Osteoblast (primary cell): ENCODE measurements around the gene MROH2B. TPM values are rescaled to one million over a fixed set of nuclear protein-coding genes. Genes with fewer than 3 reads are reported as not detected.

ENCODE experiments used
- DNase-seq: peaks from one replicate; pipeline ENCODE4 v3.0.0; 2011; ENCODE audit warnings: low spot score, mixed read lengths; ENCODE audit not compliant: insufficient read length; ENCODE audit errors: missing footprints
- H2AFZ ChIP-seq: 2 replicates; pipeline ENCODE4 v1.6.0; 2011; ENCODE audit warnings: mild to moderate bottlenecking, low read length
- H3K27ac ChIP-seq: 2 replicates; pipeline ENCODE4 v1.5.1; 2011; ENCODE audit warnings: mild to moderate bottlenecking, low read depth, low read length, moderate library complexity
- H3K27me3 ChIP-seq: 2 replicates; pipeline ENCODE4 v1.6.0; 2012; ENCODE audit warnings: mild to moderate bottlenecking, control low read depth, inconsistent platforms, low read length, moderate library complexity; ENCODE audit not compliant: insufficient read depth
- H3K36me3 ChIP-seq: 2 replicates; pipeline ENCODE4 v1.5.1; 2011; ENCODE audit warnings: mild to moderate bottlenecking, low read length, control low read depth, moderate library complexity; ENCODE audit not compliant: insufficient read depth
- H3K4me1 ChIP-seq: 2 replicates; pipeline ENCODE4 v1.5.1; 2011; ENCODE audit warnings: mild to moderate bottlenecking, low read length, control low read depth, moderate library complexity; ENCODE audit not compliant: insufficient read depth
- H3K4me2 ChIP-seq: 2 replicates; pipeline ENCODE4 v1.6.0; 2011; ENCODE audit warnings: mild to moderate bottlenecking, low read length; ENCODE audit not compliant: insufficient read depth
- H3K4me3 ChIP-seq: fragments of 200-600 bp; sonication (generic); 3 replicates; pipeline ENCODE4 v1.5.1; 2012; ENCODE audit warnings: mild to moderate bottlenecking, low read length, inconsistent platforms; ENCODE audit not compliant: insufficient read depth
- H3K79me2 ChIP-seq: 2 replicates; pipeline ENCODE4 v1.6.0; 2012; ENCODE audit warnings: mild to moderate bottlenecking, low read length, control low read depth, inconsistent platforms; ENCODE audit not compliant: insufficient read depth
- H3K9me3 ChIP-seq: 2 replicates; pipeline ENCODE4 v1.5.1; 2011; ENCODE audit warnings: low read depth, low read length, control low read depth
- H4K20me1 ChIP-seq: 2 replicates; pipeline ENCODE4 v1.6.0; 2012; ENCODE audit warnings: mild to moderate bottlenecking, low read length, control low read depth; ENCODE audit not compliant: insufficient read depth
- small RNA-seq: library from RNA; depleted of rRNA; stranded (forward); fragments of <200 nt; gene quantifications from one replicate; pipeline ENCODE3, GENCODE V24; 2012
- total RNA-seq: library from RNA; depleted of rRNA; stranded (reverse); fragments of >200 nt; gene quantifications from 2 replicates; pipeline ENCODE4 v1.2.3, GENCODE V29; 2012
- TF ChIP-seq, protein P1 (sequence below): IDR thresholded peaks from 2 replicates; pipeline ENCODE4 v1.5.1; 2011; ENCODE audit warnings: mild to moderate bottlenecking, low read depth, low read length, moderate library complexity; ENCODE audit errors: extremely low read depth

MROH2B gene
- total RNA-seq, 1 donor = not detected

GRCh38 chr5:40960037-40960436 lies 111.1 kb downstream of the MROH2B start:
- no peaks in the 10 kb centered on the region for H3K27me3 ChIP-seq
- H2AFZ ChIP-seq = no peak overlapping the region
- H3K4me3 ChIP-seq = no peak overlapping the region
- no peak for DNase-seq
- TF ChIP-seq, protein P1, sequence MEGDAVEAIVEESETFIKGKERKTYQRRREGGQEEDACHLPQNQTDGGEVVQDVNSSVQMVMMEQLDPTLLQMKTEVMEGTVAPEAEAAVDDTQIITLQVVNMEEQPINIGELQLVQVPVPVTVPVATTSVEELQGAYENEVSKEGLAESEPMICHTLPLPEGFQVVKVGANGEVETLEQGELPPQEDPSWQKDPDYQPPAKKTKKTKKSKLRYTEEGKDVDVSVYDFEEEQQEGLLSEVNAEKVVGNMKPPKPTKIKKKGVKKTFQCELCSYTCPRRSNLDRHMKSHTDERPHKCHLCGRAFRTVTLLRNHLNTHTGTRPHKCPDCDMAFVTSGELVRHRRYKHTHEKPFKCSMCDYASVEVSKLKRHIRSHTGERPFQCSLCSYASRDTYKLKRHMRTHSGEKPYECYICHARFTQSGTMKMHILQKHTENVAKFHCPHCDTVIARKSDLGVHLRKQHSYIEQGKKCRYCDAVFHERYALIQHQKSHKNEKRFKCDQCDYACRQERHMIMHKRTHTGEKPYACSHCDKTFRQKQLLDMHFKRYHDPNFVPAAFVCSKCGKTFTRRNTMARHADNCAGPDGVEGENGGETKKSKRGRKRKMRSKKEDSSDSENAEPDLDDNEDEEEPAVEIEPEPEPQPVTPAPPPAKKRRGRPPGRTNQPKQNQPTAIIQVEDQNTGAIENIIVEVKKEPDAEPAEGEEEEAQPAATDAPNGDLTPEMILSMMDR = no peak
- peaks cover 3% of the 10 kb centered on the region for H3K9me3 ChIP-seq
- H4K20me1 ChIP-seq = no peaks in the 10 kb centered on the region
- no peak overlapping the region for H3K27ac ChIP-seq
- no peak overlapping the region for H3K4me2 ChIP-seq
- H3K36me3 ChIP-seq = no peaks in the 10 kb centered on the region
- no peaks in the 10 kb centered on the region for H3K4me1 ChIP-seq
- H3K79me2 ChIP-seq = no peaks in the 10 kb centered on the region

GRCh38 chr5:40958811-40959210 lies 112.3 kb downstream of the MROH2B start:
- peaks cover 3% of the 10 kb centered on the region for H3K9me3 ChIP-seq
- TF ChIP-seq, protein P1 = no peak
- no peak overlapping the region for H3K4me2 ChIP-seq
- no peak overlapping the region for H2AFZ ChIP-seq
- no peaks in the 10 kb centered on the region for H3K4me1 ChIP-seq
- H3K27ac ChIP-seq = no peak overlapping the region
- H3K36me3 ChIP-seq = no peaks in the 10 kb centered on the region
- H4K20me1 ChIP-seq = no peaks in the 10 kb centered on the region
- H3K79me2 ChIP-seq = no peaks in the 10 kb centered on the region
- no peaks in the 10 kb centered on the region for H3K27me3 ChIP-seq
- H3K4me3 ChIP-seq = no peak overlapping the region
- no peak for DNase-seq

DNA sequence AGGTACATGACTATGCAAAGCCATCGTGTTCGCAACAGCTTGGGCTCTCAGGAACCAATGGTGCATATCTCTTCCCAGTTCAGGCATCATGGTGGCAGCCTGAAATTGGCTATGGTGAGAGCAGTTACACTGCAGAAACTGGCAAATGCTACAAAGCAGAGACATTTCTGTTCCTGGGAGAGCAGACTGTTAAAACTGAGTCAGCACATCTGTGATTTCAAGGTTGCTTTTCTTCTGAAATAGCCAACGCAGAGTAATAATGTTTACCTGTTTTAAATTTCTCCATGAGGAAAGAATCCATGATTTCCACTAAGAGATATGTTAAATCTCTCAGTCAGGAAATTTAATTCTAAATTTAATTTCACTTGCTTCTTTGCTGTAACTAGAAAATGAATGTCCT lies 114.1 kb downstream of the MROH2B start:
- Histone ChIP-seq H3K4me3 (no peak overlapping the region), H3K36me3 (no peaks in the 10 kb centered on the region), H3K4me1 (no peaks in the 10 kb centered on the region), H3K79me2 (no peaks in the 10 kb centered on the region), H3K27ac (no peak overlapping the region), H3K9me3 (peaks cover 3% of the 10 kb centered on the region), H3K4me2 (no peak overlapping the region), H2AFZ (no peak overlapping the region), H3K27me3 (no peaks in the 10 kb centered on the region), H4K20me1 (no peaks in the 10 kb centered on the region)
- TF ChIP-seq, protein P1 = no peak
- DNase-seq = no peak

GRCh38 chr5:40955313-40955712 lies 115.8 kb downstream of the MROH2B start:
- no peak for DNase-seq
- no peak overlapping the region for H3K4me2 ChIP-seq
- no peak overlapping the region for H3K27ac ChIP-seq
- H3K36me3 ChIP-seq = no peaks in the 10 kb centered on the region
- TF ChIP-seq, protein P1 = no peak
- no peak overlapping the region for H3K4me3 ChIP-seq
- no peaks in the 10 kb centered on the region for H4K20me1 ChIP-seq
- H3K4me1 ChIP-seq = no peaks in the 10 kb centered on the region
- H3K27me3 ChIP-seq = no peaks in the 10 kb centered on the region
- H3K9me3 ChIP-seq = peaks cover 3% of the 10 kb centered on the region
- H3K79me2 ChIP-seq = no peaks in the 10 kb centered on the region
- no peak overlapping the region for H2AFZ ChIP-seq

Small RNA genes lying within 50 kb of the gene (small RNA-seq; reads per million reads assigned to genes)
- not detected for gene AC114967.1

Other genes starting within 250 kb of the MROH2B start
- gene RPL37, start 236.1 kb downstream of the MROH2B start, total RNA-seq = 220 and 385 TPM in 2 replicates
- 19.5 and 24.8 TPM in 2 replicates for gene CARD6, start 230.0 kb downstream of the MROH2B start, total RNA-seq
- 0.36 and 0.88 TPM in 2 replicates for gene C7, start 161.8 kb downstream of the MROH2B start, total RNA-seq
- under 0.01 TPM in 1 of 2 replicates, not detected in the other for gene C6, start 142.2 kb upstream of the MROH2B start, total RNA-seq